NCI-H2227 (cell line): Measurements from ENCODE around the gene ACBD3.
A peak's percentile ranks its signal among the peaks of the same experiment; 100 is the strongest.

Experiments used
- DNase-seq: peaks from one replicate; lab custom pipeline; 2025; ENCODE audit not compliant: unreplicated experiment; lab: John Stamatoyannopoulos, UW

The ACBD3 gene

GRCh38 chr1:226202246-226202645 lies 15.7 kb upstream of the ACBD3 start:
- DNase-seq, result no peak

DNA sequence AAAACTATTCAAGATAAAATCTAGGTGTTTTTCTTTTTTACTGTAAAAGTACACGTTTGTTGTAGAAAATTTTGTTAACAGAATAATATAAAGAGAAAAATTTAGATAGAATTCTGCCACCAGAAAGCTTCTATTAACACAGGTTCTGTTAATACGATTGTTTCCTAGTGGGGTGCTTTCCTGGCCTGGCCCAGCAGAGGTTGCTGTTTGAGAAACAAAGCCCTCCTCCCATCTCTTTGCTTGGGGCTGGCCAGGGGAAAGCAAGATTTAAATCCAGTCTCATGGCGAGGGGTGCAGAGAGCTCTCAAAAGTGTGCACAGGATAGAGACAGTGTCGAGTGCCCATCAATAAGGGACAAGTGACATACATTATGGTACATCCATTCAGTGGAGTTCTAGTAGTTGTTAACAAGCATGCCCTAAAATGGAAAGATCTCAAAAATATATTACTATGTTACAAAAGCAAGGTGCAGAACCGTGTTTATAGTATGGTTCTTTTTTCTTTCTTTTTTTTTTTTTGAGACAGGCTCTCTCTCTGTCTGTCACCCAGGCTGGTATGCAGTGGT lies 14.6 kb upstream of the ACBD3 start:
- no peak for DNase-seq

DNA sequence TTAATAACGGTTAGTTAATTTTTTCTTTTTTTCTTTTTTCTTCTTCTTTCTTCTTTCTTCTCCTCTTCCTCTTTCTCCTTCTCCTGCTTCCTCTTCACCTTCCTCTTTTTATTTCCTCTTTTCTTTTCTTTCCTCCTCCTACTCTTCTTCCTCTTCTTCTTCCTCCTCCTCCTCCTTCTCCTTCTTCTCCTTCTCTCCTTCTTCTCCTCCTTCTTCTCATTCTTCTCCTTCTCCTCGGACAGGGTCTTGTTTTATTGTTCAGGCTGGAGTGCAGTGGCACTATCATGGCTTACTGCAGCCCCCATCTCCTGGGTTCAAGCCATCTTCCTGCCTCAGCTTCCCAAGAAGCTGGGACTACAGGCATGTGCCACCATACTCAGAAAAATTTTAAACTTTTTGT lies 13.4 kb upstream of the ACBD3 start:
- no peak for DNase-seq

- DNase-seq, result no peak
These were observed 8.6 kb upstream of the ACBD3 start for GRCh38 chr1:226195144-226195543.

- no peak for DNase-seq
These were observed 839 bp upstream of the ACBD3 start for GRCh38 chr1:226187380-226187779.

GRCh38 chr1:226187019-226187322 lies 430 bp upstream of the ACBD3 start:
- DNase-seq, result no peak

DNA sequence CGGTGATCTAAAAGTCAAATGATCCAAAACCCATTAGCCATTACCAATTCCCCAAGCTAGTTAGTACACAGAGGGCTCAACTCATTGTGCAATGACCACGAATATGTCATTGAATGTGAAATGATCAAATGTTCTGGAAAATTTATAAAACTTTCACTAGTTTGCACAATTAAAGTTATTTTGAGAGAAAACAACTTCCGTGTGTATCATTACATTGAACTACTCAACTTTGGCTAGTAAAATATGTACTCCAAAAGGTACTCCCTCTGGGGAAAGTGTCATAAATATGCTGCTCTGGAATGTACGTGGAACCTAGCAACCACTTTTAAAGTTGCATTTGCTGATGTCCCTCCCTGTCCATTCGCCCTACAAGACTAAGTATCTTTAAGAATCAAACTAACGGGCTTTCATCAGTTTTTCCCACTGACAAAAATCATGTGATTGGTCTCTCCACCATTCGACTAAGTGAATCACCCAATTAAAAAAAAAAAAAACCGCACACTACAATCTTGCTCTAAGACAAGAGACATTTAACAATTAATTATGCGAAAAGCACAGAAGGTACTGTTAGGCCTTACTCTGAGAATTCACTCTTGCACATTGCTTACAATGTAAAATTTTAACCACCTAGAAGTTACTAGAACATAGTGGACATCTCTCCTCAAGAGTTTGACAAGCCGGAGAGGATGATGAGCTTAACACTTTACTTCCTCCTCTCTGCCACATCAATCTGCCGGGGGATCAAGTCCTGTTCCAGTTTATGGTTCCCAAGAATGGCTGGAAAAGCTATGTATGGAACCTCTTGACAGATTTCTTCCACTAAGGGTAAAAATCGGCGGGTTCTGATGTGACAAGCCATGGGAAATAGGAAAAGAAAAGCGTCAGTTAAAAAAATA lies 1.2 kb downstream of the ACBD3 start:
- DNase-seq, result no peak

DNA sequence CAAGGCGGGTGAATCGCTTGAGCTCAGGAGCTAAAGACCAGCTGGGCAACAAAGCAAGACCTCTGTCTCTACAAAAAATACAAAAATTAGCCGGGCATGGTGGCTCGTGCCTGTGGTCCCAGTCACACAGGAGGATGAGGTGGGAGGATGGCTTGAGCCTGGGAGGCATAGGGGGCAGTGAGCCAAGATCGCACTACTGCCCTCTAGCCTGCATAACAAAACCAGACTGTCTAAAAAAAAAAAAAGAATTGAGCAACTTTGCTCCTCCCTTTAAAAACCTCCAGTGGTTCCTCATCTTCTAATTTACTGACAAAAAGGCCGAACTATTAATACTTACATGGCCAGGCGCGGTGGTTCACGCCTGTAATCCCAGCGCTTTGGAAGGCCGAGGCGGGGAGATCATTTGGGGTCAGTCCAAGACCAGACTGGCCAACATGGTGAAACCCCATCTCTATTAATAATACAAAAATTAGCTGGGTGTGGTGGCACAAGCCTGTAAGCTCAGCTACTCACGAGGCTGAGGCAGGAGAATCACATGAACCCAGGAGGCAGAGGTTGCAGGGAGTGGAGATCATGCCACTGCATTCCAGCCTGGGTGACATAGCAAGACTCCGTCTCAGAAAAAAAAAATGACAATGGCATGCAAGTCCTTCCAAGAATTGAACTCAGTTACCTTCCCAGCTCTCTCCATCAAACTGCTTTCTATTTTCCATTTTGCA lies 4.4 kb downstream of the ACBD3 start:
- peak; percentile 39 for DNase-seq

DNA sequence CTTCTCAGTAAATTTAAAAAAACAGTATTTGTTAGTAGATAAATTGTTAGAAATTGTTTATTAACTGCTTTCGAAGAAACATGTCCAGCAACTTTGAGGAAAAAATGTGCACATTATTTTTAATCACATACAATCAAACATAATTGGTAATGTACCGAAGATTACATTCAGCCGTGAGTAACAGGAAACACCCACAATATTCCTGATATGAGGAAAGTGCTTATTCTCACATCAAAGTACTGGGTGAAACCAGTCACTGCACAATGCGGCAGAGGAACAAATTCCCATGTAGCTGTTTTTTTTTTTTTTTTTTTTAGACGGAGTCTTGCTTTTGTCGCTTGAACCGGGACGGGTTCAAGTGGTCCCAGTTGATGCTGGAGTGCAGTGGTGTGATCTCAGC lies 9.7 kb downstream of the ACBD3 start:
- no peak for DNase-seq

GRCh38 chr1:226172589-226172988 lies 14.0 kb downstream of the ACBD3 start:
- no peak for DNase-seq

GRCh38 chr1:226166341-226166740 lies 20.2 kb downstream of the ACBD3 start:
- DNase-seq, result no peak

DNA sequence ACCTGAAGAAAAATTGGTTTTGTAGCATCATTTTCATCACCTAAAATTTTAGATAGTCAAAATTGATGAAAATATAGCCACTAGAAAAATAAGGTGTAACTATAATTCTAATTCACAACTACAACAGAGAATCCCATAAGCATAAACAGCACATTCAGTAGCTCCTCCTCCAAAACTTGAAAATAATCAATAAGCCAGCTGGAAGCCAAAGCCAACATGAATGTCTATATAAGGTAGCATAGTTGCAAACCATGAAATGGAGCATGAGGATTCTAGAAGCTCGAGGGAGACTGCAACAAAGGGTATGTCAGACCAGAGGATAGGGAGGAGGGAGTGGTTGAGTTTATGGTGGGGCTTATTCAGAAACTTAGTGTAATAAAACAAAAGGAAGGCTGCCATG lies 22.4 kb downstream of the ACBD3 start:
- DNase-seq, result no peak

DNA sequence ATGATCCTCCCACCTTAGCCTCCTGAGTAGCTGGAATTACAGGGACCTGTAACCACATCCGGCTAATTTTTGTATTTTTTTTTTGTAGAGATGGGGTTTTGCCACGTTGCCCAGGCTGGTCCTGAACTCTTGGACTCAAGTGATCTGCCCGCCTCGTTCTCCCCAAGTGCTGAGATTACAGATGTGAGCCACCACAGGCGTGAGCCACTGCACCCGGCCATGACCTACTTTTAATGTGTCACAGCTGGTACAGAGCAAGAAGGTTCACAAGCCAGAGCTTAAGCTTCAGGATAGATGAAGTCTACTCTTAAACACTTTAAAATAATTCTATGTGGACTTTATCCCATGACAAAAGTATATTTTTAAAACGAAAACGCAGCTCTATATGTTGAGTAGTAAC lies 23.6 kb downstream of the ACBD3 start:
- no peak for DNase-seq

- DNase-seq, result no peak
These were observed 27.6 kb downstream of the ACBD3 start for GRCh38 chr1:226158983-226159382.

DNA sequence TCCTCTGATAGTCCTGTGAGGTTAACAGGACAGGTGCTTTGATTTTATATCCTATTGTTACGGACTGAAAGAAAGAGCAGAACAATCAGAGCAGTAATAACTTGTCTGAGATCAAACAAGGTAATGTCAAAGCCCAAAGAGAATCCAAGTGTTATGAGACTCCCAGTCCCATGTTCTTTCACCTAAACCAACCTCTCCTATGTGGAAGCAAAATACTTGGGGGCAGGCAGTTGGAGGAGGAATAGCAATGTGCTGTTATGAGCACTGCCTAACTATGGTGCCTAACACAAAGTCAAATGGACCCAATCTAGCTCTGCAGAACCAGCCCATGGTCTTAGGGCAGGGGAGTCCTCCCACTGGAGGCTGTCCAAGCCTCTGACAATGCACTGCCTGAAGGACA lies 28.1 kb downstream of the ACBD3 start:
- DNase-seq, result no peak

GRCh38 chr1:226157761-226158316 lies 28.7 kb downstream of the ACBD3 start:
- no peak for DNase-seq

DNA sequence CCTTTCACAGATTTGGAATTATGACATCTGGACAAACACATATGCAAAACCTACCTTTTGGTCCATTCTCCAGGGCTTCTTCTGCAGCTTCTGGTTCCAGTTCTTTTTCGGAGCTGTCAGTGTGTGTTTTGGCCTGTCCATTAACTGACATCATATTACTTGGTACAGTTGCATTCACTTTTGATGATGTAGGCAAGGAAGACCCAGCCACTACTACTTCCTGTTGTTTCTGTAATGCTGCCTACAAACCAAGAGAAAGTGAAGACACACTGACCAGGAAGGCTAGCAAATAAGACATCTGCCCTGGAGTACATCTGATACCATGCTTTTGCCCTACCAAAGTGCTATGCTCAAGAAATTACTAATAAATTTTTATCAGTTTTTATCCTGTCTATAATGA lies 31.9 kb downstream of the ACBD3 start:
- no peak for DNase-seq

DNA sequence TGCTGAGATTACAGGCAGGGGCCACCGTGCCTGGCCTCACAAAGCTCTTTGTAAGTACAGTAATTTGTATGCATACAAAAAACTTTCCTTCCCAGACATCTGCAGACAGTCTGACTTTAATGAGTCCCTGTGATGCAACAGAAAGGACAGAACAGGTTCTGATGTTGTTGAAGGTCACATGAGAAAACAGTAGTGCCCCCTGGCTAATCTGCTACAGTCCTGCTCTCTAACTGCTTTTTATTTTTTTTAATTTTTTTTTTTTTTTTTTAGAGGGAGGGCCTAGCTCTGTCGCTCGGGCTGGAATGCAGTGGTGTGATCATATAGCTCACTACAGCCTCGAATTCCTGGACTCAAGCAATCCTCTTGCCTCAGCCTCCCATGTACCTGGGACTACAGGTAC lies 36.7 kb downstream of the ACBD3 start:
- peak; percentile 26 for DNase-seq

DNA sequence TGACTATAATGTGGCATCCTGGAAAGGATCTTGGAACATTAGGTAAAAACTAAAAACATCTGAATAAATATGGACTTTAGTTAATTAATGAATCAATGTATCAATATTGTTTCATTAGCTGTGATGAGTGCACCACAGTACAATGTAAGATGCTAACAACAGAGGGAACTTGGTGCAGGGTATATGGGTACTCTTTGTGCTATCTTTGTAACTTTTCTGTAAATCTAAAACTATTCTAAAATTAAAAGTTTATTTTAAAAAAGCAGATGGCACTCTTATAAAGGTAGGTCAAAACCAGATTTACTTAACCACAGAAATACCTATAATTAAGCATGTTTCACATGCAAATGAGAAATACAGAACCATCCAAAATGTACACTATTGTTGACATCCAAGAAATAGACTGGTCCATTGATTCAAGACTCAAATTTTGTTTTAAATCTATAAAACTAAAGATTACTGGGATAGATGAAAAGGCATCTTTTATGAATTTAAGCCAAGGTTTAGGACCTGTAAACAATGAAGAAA lies 38.4 kb downstream of the ACBD3 start:
- no peak for DNase-seq

GRCh38 chr1:226144045-226144444 lies 42.5 kb downstream of the ACBD3 start:
- no peak for DNase-seq

DNA sequence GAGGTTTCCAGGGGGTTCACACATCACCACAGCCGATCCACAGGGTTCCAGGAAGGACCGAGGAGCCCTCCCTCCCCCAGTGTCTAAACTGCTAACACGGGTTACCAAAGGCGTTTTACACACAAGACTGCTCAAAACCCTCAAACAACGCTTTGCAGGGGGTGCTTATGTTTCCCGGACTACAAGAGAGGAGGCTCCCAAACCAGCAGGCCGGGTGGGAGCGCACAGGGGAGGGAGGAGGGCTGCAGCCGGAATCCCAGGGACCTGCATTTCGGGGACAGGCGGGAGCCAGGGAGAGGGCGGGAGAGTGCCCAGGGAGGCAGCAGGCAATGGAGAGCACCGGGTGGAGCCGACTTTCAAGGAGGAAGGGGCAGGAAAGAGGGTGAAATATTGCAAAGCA lies 50.8 kb downstream of the ACBD3 start:
- no peak for DNase-seq
